K562 (cell line): ENCODE data around the gene NSMCE1. TPM values are rescaled to one million over a fixed set of nuclear protein-coding genes. Genes with fewer than 3 reads are reported as not detected.

Source experiments
- FOXK2 ChIP-seq, 2 experiments: fragments of 450-650 bp; IDR thresholded peaks in 1 of 2; conservative IDR thresholded peaks in 1 of 2; 2 replicates each; pipeline ENCODE4 v1.6.1; 2016; ENCODE audit warnings: low read depth in 2 of 2, mild to moderate bottlenecking in 1 of 2
- HDAC8 ChIP-seq: fragments of 450-650 bp; IDR thresholded peaks from 2 replicates; pipeline ENCODE4 v1.6.1; 2016; ENCODE audit warnings: mild to moderate bottlenecking, missing genetic modification characterization, moderate library complexity, missing compliant biosample characterization
- PML ChIP-seq: IDR thresholded peaks from 2 replicates; pipeline ENCODE4 v1.6.1; 2012; ENCODE audit warnings: low read length, inconsistent platforms
- SMARCA4 ChIP-seq: fragments of 450-650 bp; IDR thresholded peaks from 2 replicates; pipeline ENCODE4 v1.6.1; 2016
- SP1 ChIP-seq: sonication (generic); formaldehyde crosslinking; IDR thresholded peaks from 2 replicates; pipeline ENCODE4 v1.8.1; 2022; ENCODE audit warnings: mild to moderate bottlenecking, missing genetic modification reagents
- TRIM24 ChIP-seq, 2 experiments: fragments of 450-650 bp; IDR thresholded peaks; 2 replicates each; pipeline ENCODE4 v1.6.1; 2016
- ZNF124 ChIP-seq: sonication (generic); formaldehyde crosslinking; IDR thresholded peaks from 2 replicates; pipeline ENCODE4 v1.8.1; 2022; ENCODE audit warnings: missing genetic modification reagents
- polyA plus RNA-seq, 8 experiments: library from polyadenylated mRNA; depleted of rRNA in 4 of 8; stranded (reverse) in 5 of 8; unstranded in 3 of 8; fragments of >200 nt; fragmentation: Nextera tagmentation in 2 of 8; fragmentation: Illumina TruSeq in 1 of 8; extraction: Ambion mirVana in 2 of 8; extraction: Trizol in 1 of 8; gene quantifications; 2 replicates each; pipeline versions ENCODE4 v1.2.1 to v1.2.3, GENCODE V29; 2011 to 2014; ENCODE audit warnings: inconsistent platforms in 1 of 8, missing spikeins in 1 of 8
- total RNA-seq, 7 experiments: library from RNA; depleted of rRNA in 6 of 7; stranded (reverse); fragments of >200 nt in 6 of 7; fragmentation: Illumina TruSeq in 2 of 7; extraction: Trizol in 2 of 7; gene quantifications; 2 replicates each; pipeline versions ENCODE4 v1.2.1 to v1.2.3, GENCODE V29; 2011 to 2021; ENCODE audit warnings: low replicate concordance in 1 of 7
- TF ChIP-seq, protein P1 (sequence below): sonication (generic); formaldehyde crosslinking; IDR thresholded peaks from 2 replicates; pipeline ENCODE4 v1.5.0; 2020; ENCODE audit warnings: missing genetic modification reagents
- TF ChIP-seq, protein P2 (sequence below): fragments of 250-450 bp; sonication (Bioruptor Pico); IDR thresholded peaks from 2 replicates; pipeline ENCODE4 v1.8.0; 2021; ENCODE audit warnings: borderline replicate concordance, mild to moderate bottlenecking, moderate library complexity; ENCODE audit not compliant: poor library complexity, severe bottlenecking
- TF ChIP-seq, protein P3 (sequence below): IDR thresholded peaks from 2 replicates; pipeline ENCODE4 v1.6.1; 2014; ENCODE audit warnings: antibody characterized with exemption
- TF ChIP-seq, protein P4 (sequence below): fragments of 450-650 bp; formaldehyde crosslinking; IDR thresholded peaks from 2 replicates; pipeline ENCODE4 v1.4.0; 2020; ENCODE audit warnings: mild to moderate bottlenecking, mixed read lengths
- TF ChIP-seq, protein P5 (sequence below): fragments of 450-650 bp; IDR thresholded peaks from 2 replicates; pipeline ENCODE4 v1.6.1; 2016; ENCODE audit warnings: mild to moderate bottlenecking, moderate library complexity

Gene NSMCE1
- total and polyA plus RNA-seq, 9 of the 15 experiments (the other 6 are each of a cell fraction or from before 2014, with no cell fraction given), result 52.1 to 163 (median 61.5) TPM

DNA sequence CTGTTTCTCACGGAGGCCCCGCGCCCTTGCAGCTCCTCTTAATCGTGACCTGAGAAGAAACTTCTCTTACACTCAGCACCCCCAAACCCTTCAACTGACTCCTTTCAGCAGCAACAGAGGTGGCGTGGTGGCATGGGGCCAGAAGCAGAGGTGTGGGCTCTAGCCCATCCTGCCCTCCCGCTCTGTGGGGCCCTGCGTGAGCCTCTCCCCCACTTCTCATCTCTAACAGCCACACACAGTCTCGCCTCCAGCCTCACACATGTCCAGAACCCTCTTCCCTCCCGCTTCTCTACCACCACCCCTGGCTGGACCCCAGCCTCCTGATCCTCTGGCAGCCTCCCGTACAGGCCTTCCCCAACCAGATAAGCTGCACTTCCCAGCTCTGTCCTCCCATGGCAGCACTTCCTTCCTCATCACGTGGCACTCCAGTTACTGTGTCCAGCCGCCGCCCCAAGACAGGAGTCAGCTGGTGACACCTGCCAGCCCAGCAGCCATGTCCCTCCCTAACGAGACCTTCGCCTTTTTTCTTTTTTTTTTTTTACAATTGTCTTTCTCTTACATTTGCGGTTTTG lies 30.5 kb downstream of the NSMCE1 start (continued):
- TF ChIP-seq, protein P1, sequence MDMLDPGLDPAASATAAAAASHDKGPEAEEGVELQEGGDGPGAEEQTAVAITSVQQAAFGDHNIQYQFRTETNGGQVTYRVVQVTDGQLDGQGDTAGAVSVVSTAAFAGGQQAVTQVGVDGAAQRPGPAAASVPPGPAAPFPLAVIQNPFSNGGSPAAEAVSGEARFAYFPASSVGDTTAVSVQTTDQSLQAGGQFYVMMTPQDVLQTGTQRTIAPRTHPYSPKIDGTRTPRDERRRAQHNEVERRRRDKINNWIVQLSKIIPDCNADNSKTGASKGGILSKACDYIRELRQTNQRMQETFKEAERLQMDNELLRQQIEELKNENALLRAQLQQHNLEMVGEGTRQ, result peak; percentile 78
- TF ChIP-seq, protein P2, sequence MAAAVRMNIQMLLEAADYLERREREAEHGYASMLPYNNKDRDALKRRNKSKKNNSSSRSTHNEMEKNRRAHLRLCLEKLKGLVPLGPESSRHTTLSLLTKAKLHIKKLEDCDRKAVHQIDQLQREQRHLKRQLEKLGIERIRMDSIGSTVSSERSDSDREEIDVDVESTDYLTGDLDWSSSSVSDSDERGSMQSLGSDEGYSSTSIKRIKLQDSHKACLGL (CRISPR knock-in tag), result no peak
- no peak for TF ChIP-seq PML
- no peak for TF ChIP-seq SMARCA4
- TF ChIP-seq, protein P3, sequence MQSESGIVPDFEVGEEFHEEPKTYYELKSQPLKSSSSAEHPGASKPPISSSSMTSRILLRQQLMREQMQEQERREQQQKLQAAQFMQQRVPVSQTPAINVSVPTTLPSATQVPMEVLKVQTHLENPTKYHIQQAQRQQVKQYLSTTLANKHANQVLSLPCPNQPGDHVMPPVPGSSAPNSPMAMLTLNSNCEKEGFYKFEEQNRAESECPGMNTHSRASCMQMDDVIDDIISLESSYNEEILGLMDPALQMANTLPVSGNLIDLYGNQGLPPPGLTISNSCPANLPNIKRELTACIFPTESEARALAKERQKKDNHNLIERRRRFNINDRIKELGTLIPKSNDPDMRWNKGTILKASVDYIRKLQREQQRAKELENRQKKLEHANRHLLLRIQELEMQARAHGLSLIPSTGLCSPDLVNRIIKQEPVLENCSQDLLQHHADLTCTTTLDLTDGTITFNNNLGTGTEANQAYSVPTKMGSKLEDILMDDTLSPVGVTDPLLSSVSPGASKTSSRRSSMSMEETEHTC, result 0 out of 2 replicates have a peak, but pooled peaks have one; percentile 46
- TF ChIP-seq, protein P4, sequence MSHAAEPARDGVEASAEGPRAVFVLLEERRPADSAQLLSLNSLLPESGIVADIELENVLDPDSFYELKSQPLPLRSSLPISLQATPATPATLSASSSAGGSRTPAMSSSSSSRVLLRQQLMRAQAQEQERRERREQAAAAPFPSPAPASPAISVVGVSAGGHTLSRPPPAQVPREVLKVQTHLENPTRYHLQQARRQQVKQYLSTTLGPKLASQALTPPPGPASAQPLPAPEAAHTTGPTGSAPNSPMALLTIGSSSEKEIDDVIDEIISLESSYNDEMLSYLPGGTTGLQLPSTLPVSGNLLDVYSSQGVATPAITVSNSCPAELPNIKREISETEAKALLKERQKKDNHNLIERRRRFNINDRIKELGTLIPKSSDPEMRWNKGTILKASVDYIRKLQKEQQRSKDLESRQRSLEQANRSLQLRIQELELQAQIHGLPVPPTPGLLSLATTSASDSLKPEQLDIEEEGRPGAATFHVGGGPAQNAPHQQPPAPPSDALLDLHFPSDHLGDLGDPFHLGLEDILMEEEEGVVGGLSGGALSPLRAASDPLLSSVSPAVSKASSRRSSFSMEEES (CRISPR knock-in tag), result 0 out of 2 replicates have a peak, but pooled peaks have one; percentile 15
- no peak for TF ChIP-seq ZNF124
- no peak for TF ChIP-seq SP1 (CRISPR knock-in tag)
- no peak for TF ChIP-seq FOXK2 (conservative IDR thresholded peaks at IDR 0.05 in 1 of 2, IDR thresholded peaks at IDR 0.05 in 1 of 2; ENCODE audit: low read depth in 2 of 2)
- TF ChIP-seq HDAC8 (tag), result no peak
- TF ChIP-seq TRIM24 (IDR thresholded peaks at IDR 0.05), result no peak
- TF ChIP-seq, protein P5, sequence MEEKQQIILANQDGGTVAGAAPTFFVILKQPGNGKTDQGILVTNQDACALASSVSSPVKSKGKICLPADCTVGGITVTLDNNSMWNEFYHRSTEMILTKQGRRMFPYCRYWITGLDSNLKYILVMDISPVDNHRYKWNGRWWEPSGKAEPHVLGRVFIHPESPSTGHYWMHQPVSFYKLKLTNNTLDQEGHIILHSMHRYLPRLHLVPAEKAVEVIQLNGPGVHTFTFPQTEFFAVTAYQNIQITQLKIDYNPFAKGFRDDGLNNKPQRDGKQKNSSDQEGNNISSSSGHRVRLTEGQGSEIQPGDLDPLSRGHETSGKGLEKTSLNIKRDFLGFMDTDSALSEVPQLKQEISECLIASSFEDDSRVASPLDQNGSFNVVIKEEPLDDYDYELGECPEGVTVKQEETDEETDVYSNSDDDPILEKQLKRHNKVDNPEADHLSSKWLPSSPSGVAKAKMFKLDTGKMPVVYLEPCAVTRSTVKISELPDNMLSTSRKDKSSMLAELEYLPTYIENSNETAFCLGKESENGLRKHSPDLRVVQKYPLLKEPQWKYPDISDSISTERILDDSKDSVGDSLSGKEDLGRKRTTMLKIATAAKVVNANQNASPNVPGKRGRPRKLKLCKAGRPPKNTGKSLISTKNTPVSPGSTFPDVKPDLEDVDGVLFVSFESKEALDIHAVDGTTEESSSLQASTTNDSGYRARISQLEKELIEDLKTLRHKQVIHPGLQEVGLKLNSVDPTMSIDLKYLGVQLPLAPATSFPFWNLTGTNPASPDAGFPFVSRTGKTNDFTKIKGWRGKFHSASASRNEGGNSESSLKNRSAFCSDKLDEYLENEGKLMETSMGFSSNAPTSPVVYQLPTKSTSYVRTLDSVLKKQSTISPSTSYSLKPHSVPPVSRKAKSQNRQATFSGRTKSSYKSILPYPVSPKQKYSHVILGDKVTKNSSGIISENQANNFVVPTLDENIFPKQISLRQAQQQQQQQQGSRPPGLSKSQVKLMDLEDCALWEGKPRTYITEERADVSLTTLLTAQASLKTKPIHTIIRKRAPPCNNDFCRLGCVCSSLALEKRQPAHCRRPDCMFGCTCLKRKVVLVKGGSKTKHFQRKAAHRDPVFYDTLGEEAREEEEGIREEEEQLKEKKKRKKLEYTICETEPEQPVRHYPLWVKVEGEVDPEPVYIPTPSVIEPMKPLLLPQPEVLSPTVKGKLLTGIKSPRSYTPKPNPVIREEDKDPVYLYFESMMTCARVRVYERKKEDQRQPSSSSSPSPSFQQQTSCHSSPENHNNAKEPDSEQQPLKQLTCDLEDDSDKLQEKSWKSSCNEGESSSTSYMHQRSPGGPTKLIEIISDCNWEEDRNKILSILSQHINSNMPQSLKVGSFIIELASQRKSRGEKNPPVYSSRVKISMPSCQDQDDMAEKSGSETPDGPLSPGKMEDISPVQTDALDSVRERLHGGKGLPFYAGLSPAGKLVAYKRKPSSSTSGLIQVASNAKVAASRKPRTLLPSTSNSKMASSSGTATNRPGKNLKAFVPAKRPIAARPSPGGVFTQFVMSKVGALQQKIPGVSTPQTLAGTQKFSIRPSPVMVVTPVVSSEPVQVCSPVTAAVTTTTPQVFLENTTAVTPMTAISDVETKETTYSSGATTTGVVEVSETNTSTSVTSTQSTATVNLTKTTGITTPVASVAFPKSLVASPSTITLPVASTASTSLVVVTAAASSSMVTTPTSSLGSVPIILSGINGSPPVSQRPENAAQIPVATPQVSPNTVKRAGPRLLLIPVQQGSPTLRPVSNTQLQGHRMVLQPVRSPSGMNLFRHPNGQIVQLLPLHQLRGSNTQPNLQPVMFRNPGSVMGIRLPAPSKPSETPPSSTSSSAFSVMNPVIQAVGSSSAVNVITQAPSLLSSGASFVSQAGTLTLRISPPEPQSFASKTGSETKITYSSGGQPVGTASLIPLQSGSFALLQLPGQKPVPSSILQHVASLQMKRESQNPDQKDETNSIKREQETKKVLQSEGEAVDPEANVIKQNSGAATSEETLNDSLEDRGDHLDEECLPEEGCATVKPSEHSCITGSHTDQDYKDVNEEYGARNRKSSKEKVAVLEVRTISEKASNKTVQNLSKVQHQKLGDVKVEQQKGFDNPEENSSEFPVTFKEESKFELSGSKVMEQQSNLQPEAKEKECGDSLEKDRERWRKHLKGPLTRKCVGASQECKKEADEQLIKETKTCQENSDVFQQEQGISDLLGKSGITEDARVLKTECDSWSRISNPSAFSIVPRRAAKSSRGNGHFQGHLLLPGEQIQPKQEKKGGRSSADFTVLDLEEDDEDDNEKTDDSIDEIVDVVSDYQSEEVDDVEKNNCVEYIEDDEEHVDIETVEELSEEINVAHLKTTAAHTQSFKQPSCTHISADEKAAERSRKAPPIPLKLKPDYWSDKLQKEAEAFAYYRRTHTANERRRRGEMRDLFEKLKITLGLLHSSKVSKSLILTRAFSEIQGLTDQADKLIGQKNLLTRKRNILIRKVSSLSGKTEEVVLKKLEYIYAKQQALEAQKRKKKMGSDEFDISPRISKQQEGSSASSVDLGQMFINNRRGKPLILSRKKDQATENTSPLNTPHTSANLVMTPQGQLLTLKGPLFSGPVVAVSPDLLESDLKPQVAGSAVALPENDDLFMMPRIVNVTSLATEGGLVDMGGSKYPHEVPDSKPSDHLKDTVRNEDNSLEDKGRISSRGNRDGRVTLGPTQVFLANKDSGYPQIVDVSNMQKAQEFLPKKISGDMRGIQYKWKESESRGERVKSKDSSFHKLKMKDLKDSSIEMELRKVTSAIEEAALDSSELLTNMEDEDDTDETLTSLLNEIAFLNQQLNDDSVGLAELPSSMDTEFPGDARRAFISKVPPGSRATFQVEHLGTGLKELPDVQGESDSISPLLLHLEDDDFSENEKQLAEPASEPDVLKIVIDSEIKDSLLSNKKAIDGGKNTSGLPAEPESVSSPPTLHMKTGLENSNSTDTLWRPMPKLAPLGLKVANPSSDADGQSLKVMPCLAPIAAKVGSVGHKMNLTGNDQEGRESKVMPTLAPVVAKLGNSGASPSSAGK, result 0 out of 2 replicates have a peak, but pooled peaks have one; percentile 35
